ENCODE data around the gene DFFB.
"Not testable (repeated sequence)": the region's sequence is repeated elsewhere in the genome, so short reads cannot be mapped to it uniquely, and the experiment has no call there.

Gene DFFB

GRCh38 chr1:3914331-3914851 is 57.1 kb downstream of the DFFB start:
- Histone ChIP-seq H3K9me3 (ENCODE audit: low read length) (peaks cover 3% of the 10 kb centered on the region), H3K36me3 (ENCODE audit: insufficient read depth, low read length) (no peaks in the 10 kb centered on the region), H2AFZ (ENCODE audit: low read depth, low read length) (no peak overlapping the region), H3K4me3 (ENCODE audit: low read length) (no peak overlapping the region), H3K27me3 (ENCODE audit: insufficient read depth, low read length) (peaks cover 17% of the 10 kb centered on the region), H3K4me1 (ENCODE audit: insufficient read depth, low read length) (peaks cover 15% of the 10 kb centered on the region)

- Histone ChIP-seq H3K9me3 (ENCODE audit: low read length) (peaks cover 3% of the 10 kb centered on the region), H3K36me3 (ENCODE audit: insufficient read depth, low read length) (no peaks in the 10 kb centered on the region), H2AFZ (ENCODE audit: low read depth, low read length) (no peak overlapping the region), H3K4me1 (ENCODE audit: insufficient read depth, low read length) (peaks cover 10% of the 10 kb centered on the region), H3K4me3 (ENCODE audit: low read length) (no peak overlapping the region), H3K27me3 (ENCODE audit: insufficient read depth, low read length) (peaks cover 19% of the 10 kb centered on the region)
Observed at GRCh38 chr1:3914911-3915310, 57.6 kb downstream of the DFFB start.

- H2AFZ ChIP-seq (ENCODE audit: low read depth, low read length): no peak overlapping the region
- H3K36me3 ChIP-seq (ENCODE audit: insufficient read depth, low read length): no peaks in the 10 kb centered on the region
- H3K4me3 ChIP-seq (ENCODE audit: low read length): no peak overlapping the region
- H3K27me3 ChIP-seq (ENCODE audit: insufficient read depth, low read length): peaks cover 19% of the 10 kb centered on the region
- peaks cover 3% of the 10 kb centered on the region for H3K9me3 ChIP-seq (ENCODE audit: low read length)
- peaks cover 5% of the 10 kb centered on the region for H3K4me1 ChIP-seq (ENCODE audit: insufficient read depth, low read length)
Observed at GRCh38 chr1:3915551-3916121, 58.4 kb downstream of the DFFB start.

- Histone ChIP-seq H3K27me3 (ENCODE audit: insufficient read depth, low read length) (peaks cover 28% of the 10 kb centered on the region), H2AFZ (ENCODE audit: low read depth, low read length) (no peak overlapping the region), H3K36me3 (ENCODE audit: insufficient read depth, low read length) (no peaks in the 10 kb centered on the region), H3K4me1 (ENCODE audit: insufficient read depth, low read length) (no peaks in the 10 kb centered on the region), H3K9me3 (ENCODE audit: low read length) (peaks cover 3% of the 10 kb centered on the region), H3K4me3 (ENCODE audit: low read length) (no peak overlapping the region)
Observed at GRCh38 chr1:3917761-3918160, 60.5 kb downstream of the DFFB start.

GRCh38 chr1:3918359-3918758 is 61.1 kb downstream of the DFFB start:
- H3K4me3 ChIP-seq (ENCODE audit: low read length): not testable (repeated sequence)

GRCh38 chr1:3918966-3919611 is 61.8 kb downstream of the DFFB start:
- no peaks in the 10 kb centered on the region for H3K36me3 ChIP-seq (ENCODE audit: insufficient read depth, low read length)
- H3K4me1 ChIP-seq (ENCODE audit: insufficient read depth, low read length): no peaks in the 10 kb centered on the region
- H3K27me3 ChIP-seq (ENCODE audit: insufficient read depth, low read length): peaks cover 36% of the 10 kb centered on the region
- H3K9me3 ChIP-seq (ENCODE audit: low read length): peaks cover 3% of the 10 kb centered on the region
- H2AFZ ChIP-seq (ENCODE audit: low read depth, low read length): no peak overlapping the region
- H3K4me3 ChIP-seq (ENCODE audit: low read length): no peak overlapping the region

More at GRCh38 chr1:3918359-3918758, 61.1 kb downstream of the DFFB start:
- peaks cover 31% of the 10 kb centered on the region for H3K27me3 ChIP-seq (ENCODE audit: insufficient read depth, low read length)
- not testable (repeated sequence) for H3K9me3 ChIP-seq (ENCODE audit: low read length); H2AFZ ChIP-seq (ENCODE audit: low read depth, low read length); H3K4me1 ChIP-seq (ENCODE audit: insufficient read depth, low read length); H3K36me3 ChIP-seq (ENCODE audit: insufficient read depth, low read length)

- Histone ChIP-seq H3K27me3 (ENCODE audit: insufficient read depth, low read length) (peaks cover 39% of the 10 kb centered on the region), H3K4me3 (ENCODE audit: low read length) (no peak overlapping the region), H3K4me1 (ENCODE audit: insufficient read depth, low read length) (no peaks in the 10 kb centered on the region), H3K9me3 (ENCODE audit: low read length) (peaks cover 3% of the 10 kb centered on the region), H3K36me3 (ENCODE audit: insufficient read depth, low read length) (no peaks in the 10 kb centered on the region), H2AFZ (ENCODE audit: low read depth, low read length) (no peak overlapping the region)
Observed at GRCh38 chr1:3919706-3920105, 62.4 kb downstream of the DFFB start.

- H3K4me3 ChIP-seq (ENCODE audit: low read length): no peak overlapping the region
- no peaks in the 10 kb centered on the region for H3K36me3 ChIP-seq (ENCODE audit: insufficient read depth, low read length)
- peaks cover 40% of the 10 kb centered on the region for H3K27me3 ChIP-seq (ENCODE audit: insufficient read depth, low read length)
- H2AFZ ChIP-seq (ENCODE audit: low read depth, low read length): no peak overlapping the region
- peaks cover 3% of the 10 kb centered on the region for H3K9me3 ChIP-seq (ENCODE audit: low read length)
- H3K4me1 ChIP-seq (ENCODE audit: insufficient read depth, low read length): no peaks in the 10 kb centered on the region
Observed at GRCh38 chr1:3921765-3922164, 64.5 kb downstream of the DFFB start.

GRCh38 chr1:3922201-3922725 is 65.0 kb downstream of the DFFB start:
- Histone ChIP-seq H2AFZ (ENCODE audit: low read depth, low read length) (no peak overlapping the region), H3K36me3 (ENCODE audit: insufficient read depth, low read length) (no peaks in the 10 kb centered on the region), H3K27me3 (ENCODE audit: insufficient read depth, low read length) (peaks cover 39% of the 10 kb centered on the region), H3K9me3 (ENCODE audit: low read length) (peaks cover 3% of the 10 kb centered on the region), H3K4me1 (ENCODE audit: insufficient read depth, low read length) (no peaks in the 10 kb centered on the region), H3K4me3 (ENCODE audit: low read length) (no peak overlapping the region)

GRCh38 chr1:3922851-3923250 is 65.6 kb downstream of the DFFB start:
- no peak overlapping the region for H3K4me3 ChIP-seq (ENCODE audit: low read length)
- H3K9me3 ChIP-seq (ENCODE audit: low read length): peaks cover 3% of the 10 kb centered on the region
- no peaks in the 10 kb centered on the region for H3K36me3 ChIP-seq (ENCODE audit: insufficient read depth, low read length)
- no peaks in the 10 kb centered on the region for H3K4me1 ChIP-seq (ENCODE audit: insufficient read depth, low read length)
- H2AFZ ChIP-seq (ENCODE audit: low read depth, low read length): no peak overlapping the region
- peaks cover 36% of the 10 kb centered on the region for H3K27me3 ChIP-seq (ENCODE audit: insufficient read depth, low read length)

GRCh38 chr1:3923378-3924185 is 66.3 kb downstream of the DFFB start:
- Histone ChIP-seq H3K36me3 (ENCODE audit: insufficient read depth, low read length) (no peaks in the 10 kb centered on the region), H3K27me3 (ENCODE audit: insufficient read depth, low read length) (peaks cover 33% of the 10 kb centered on the region), H3K4me3 (ENCODE audit: low read length) (no peak overlapping the region), H3K9me3 (ENCODE audit: low read length) (no peaks in the 10 kb centered on the region), H3K4me1 (ENCODE audit: insufficient read depth, low read length) (no peaks in the 10 kb centered on the region), H2AFZ (ENCODE audit: low read depth, low read length) (no peak overlapping the region)

- Histone ChIP-seq H3K9me3 (ENCODE audit: low read length) (no peaks in the 10 kb centered on the region), H3K4me1 (ENCODE audit: insufficient read depth, low read length) (no peaks in the 10 kb centered on the region), H3K27me3 (ENCODE audit: insufficient read depth, low read length) (peaks cover 29% of the 10 kb centered on the region), H3K4me3 (ENCODE audit: low read length) (no peak overlapping the region), H3K36me3 (ENCODE audit: insufficient read depth, low read length) (no peaks in the 10 kb centered on the region), H2AFZ (ENCODE audit: low read depth, low read length) (no peak overlapping the region)
Observed at GRCh38 chr1:3924186-3924824, 67.0 kb downstream of the DFFB start.

GRCh38 chr1:3924825-3925220 is 67.5 kb downstream of the DFFB start:
- no peak overlapping the region for H2AFZ ChIP-seq (ENCODE audit: low read depth, low read length)
- H3K27me3 ChIP-seq (ENCODE audit: insufficient read depth, low read length): peaks cover 26% of the 10 kb centered on the region
- no peaks in the 10 kb centered on the region for H3K4me1 ChIP-seq (ENCODE audit: insufficient read depth, low read length)
- no peaks in the 10 kb centered on the region for H3K36me3 ChIP-seq (ENCODE audit: insufficient read depth, low read length)
- H3K4me3 ChIP-seq (ENCODE audit: low read length): no peak overlapping the region
- H3K9me3 ChIP-seq (ENCODE audit: low read length): no peaks in the 10 kb centered on the region

Data from neuron (in vitro differentiated cells).